Measurements from ENCODE around the gene C3. TPM values are rescaled to one million over a fixed set of nuclear protein-coding genes. Genes with fewer than 3 reads are reported as not detected.

The C3 gene
- total and polyA plus RNA-seq, 2 of the 13 experiments (the other 11 are each of a cell fraction or from before 2014, with no cell fraction given), result 1,455 to 6,272 TPM

- TF ChIP-seq IRX3 (CRISPR knock-in tag; IDR thresholded peaks at IDR 0.05; ENCODE audit: borderline replicate concordance, low read depth) (no peak), ZNF282 (IDR thresholded peaks at IDR 0.05; ENCODE audit: partially characterized antibody) (no peak), ZFP36 (IDR thresholded peaks at IDR 0.05; ENCODE audit: borderline replicate concordance, low read depth, low read length, partially characterized antibody) (no peak), GTF3A (CRISPR knock-in tag; conservative IDR thresholded peaks at IDR 0.05) (no peak), ZNF101 (CRISPR knock-in tag; IDR thresholded peaks at IDR 0.05; ENCODE audit: borderline replicate concordance, low read depth) (no peak), SNAPC5 (CRISPR knock-in tag; IDR thresholded peaks at IDR 0.05; ENCODE audit: borderline replicate concordance) (no peak), ATM (IDR thresholded peaks at IDR 0.05; ENCODE audit: borderline replicate concordance) (no peak), MED13 (CRISPR knock-in tag; IDR thresholded peaks at IDR 0.05) (no peak), GATAD2A (CRISPR knock-in tag; IDR thresholded peaks at IDR 0.05) (peak; percentile 97), NFIC (IDR thresholded peaks at IDR 0.05; ENCODE audit: low read length) (peak; percentile 63), CSRNP1 (CRISPR knock-in tag; IDR thresholded peaks at IDR 0.05) (no peak), KLF16 (CRISPR knock-in tag; IDR thresholded peaks at IDR 0.05) (peak in 1 of 2 experiments; percentile 97; a peak in 2 of 4 replicates), ZXDC (CRISPR knock-in tag; IDR thresholded peaks at IDR 0.05) (no peak), ZNF737 (CRISPR knock-in tag; IDR thresholded peaks at IDR 0.05; ENCODE audit: borderline replicate concordance) (no peak), KLF15 (CRISPR knock-in tag; IDR thresholded peaks at IDR 0.05; ENCODE audit: borderline replicate concordance) (no peak), GABPB1 (CRISPR knock-in tag; IDR thresholded peaks at IDR 0.05) (peak; percentile 30; the same call in 1 of the 2 replicates), ISL2 (CRISPR knock-in tag; IDR thresholded peaks at IDR 0.05) (peak; percentile 56), NFE2L2 (IDR thresholded peaks at IDR 0.05; ENCODE audit: low read length) (no peak), REST (IDR thresholded peaks at IDR 0.05; ENCODE audit: borderline replicate concordance in 1 of 2, low read depth in 1 of 2, low read length in 2 of 2) (0 out of 4 replicates have a peak, but pooled peaks of 1 of the 2 experiments have one; percentile 12), ZNF7 (CRISPR knock-in tag; IDR thresholded peaks at IDR 0.05) (no peak)
Measured at GRCh38 chr19:6723108-6723618, 2.7 kb upstream of the C3 start (continued).
